NCI-H2029 (cell line): ENCODE results near the gene RCSD1.

Experiments used
- DNase-seq: peaks from one replicate; lab custom pipeline; 2025; lab: John Stamatoyannopoulos, UW

Gene RCSD1

DNA sequence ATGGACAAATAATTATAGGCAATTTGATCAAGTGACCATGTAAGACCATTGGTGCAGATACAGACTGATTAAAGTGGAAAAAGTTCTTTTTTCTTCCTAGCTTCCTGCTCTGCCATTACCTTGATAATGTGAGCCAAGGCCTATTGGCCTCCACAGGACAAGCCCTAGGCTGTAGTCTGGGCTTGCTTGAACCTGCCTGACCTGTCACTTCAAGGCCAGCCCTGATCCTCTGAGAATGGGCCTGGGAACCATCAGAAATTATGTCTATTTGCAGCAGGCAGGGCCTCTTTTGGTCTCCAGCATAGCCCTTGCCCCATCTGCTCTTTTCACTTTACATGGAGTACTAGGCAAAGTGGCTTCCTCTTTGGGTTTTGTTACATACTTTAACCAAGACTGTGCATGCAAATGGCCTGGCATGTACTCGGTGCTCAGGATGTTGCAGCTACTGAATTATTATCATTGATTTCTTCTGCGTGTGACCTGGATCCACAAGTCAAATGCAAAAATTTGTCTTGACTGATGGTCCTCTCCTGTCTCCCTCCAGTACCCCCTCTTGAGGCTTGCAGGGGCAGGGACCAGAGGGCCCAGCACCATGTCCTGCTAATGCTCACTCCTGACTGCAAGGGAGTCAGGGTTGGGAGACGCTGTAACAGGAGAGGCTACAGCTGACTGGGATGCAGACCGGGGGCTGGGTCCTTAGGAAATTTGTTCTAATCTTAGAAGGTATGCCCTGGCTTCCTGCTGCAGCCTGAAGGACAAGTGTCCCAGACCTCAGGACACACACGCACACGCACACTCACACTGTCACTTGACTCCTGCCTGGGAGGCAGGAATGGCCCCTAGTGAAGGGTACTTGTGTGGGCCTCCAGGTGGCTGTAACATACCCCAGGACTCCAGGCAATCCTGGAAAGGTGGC is 39.4 kb downstream of the RCSD1 start:
- DNase-seq, result no peak

DNA sequence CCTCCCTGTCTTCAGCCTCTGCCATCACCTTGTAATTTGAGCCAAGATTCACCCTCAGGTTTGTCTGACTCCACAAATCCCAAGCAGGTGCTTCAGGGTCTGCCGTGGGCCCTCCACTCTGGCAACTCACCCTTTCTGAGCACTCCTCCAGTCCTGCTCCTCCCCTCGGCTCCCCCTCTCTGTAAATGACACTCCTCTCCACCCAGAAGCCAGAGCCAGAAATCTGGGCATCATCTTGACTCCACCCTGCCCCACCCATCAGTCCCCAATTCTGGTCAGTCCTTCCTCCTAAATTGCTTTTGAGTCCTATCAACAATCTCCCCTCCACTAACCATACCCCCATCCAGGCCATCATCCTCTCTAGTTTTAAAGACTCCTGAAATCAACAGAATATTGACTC is 40.5 kb downstream of the RCSD1 start:
- no peak for DNase-seq

DNA sequence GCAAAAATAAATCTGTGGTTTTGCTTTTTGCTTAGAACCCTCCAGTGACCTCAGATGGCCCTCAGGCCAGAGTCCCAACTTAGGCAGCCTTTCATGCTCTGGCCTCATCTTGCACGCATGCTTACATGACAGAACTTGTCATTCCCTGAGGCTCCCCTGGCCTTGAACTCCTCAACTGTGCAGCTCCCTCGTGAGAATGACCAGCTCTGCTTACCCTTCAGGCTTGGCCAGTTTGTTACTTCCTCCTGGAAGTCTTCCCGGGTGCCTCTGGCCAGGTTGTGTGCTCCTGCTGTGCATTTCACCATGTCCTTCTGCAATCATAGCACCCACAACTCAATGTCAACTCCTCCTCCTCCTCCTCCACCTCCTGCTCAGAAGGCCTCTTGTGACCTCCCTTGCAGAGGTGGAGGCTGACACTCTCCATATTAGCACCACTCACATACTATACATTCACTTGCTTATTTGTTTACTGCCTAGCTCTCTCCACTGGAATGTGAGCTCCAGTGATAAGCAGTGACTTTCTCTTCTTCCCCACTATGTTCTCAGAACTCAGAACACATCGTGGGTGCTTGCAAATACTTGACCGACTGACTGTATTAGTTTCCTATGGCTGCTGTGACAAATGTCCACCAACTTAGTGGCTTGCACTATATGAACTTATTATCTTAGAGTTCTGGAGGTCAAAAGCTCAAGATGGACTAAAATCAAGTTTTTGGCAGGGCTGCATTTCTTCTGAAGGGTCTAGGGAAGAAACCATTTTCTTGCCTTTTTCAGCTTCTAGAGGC is 41.9 kb downstream of the RCSD1 start:
- no peak for DNase-seq

DNA sequence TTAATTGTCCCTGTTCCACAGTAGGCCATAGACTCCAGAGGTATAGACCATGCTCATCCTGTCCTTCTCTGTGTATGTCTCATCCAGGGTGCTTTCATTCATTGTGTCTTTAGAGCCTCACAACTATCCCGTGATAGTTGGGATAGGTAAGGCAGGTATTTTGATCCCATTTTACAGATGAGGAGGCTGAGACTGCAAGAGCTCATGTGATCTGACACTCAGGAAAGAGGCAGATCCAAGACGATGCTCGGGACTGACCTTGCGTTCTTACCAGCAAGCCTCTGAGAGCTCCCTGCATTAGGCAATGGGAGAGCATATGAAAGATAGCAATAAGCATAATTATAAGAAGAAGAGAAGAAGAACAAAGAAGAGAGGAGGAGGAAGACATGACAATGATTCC is 42.8 kb downstream of the RCSD1 start:
- DNase-seq, result no peak

DNA sequence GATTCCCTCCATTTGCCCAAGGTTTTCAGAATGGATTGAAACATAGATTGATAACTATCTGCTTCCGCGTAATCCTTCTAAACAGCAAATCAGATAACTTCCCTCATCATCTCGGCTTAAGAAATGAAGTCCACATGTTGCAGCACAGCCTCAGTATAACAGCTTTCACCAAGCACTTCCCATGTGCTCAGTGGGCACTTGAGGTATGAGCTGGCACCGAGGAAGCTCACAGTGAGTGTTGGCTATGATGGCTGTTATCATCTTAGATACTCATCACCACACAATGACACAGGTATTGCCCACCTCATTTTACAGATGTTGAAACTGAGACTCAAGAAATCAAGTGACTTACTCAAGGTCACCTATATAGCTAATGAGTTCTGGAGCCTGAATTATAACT is 43.2 kb downstream of the RCSD1 start:
- no peak for DNase-seq

DNA sequence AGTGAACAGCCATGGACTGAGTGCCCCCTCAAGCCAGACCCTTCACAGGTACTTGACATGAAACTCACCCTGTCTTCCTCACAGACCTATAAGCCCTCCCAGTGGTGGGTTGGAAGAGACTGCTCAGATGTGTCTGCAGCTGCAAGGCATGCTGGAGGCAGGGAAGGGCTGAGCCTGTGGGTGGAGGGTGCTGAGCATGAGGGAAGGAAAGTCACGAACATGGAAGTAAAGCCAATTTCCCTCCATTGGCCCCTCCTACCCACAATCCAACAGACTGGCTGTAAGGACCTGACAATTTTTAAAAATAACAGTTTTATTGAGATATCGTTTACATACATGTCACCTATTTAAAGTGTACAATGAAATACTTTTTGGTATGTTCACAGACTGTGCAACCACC is 44.1 kb downstream of the RCSD1 start:
- DNase-seq, result no peak

DNA sequence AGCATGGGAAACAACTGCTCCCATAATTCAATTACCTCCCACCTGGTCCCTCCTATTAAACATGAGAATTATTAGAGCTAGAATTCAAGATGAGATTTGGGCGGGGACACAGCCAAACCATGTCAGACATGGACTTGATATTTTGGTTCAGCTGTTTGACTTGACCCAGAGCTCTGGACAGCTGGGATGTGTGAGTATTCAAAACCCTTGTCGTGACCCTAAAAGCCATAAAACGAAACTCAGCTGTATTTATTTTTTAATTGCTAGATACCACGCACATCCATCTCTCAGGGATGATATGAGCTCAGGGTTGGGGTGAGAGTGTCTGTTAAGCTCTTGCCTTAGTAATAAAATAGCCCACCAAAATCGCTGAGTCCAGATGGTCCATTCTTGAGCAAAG is 45.4 kb downstream of the RCSD1 start:
- no peak for DNase-seq

DNA sequence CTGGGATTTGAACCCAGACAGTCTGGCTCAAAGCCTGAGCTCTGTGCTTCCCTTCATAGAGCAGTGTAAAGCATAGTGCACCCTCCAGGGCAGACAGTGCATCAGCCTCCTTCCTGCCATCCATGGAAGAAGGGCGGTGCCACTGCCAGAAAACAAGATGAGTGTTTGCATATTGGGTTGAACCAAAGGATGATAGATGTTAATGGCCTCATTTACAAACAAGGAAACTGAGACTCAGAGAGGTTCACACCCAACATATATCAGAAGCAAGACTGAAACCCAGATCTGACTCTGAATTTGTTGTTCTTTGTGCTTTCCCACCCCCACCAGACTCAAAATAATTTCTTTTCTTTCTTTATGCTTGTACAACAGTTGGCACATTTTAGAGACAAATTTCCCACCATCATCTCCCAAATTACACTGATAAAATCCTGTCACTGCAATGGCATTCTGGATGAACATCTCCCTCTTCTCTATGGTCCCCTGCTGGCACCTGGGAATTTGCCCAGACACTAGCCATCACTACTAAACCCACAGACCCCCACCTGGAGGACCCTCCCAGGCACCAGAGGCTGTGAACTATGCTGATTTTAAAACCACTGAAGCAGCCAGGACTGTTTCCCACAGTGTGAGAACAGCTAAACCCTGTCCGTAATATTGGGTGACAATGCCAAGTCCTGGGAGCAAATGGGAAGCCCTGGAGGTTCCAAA is 46.3 kb downstream of the RCSD1 start:
- DNase-seq, result peak; percentile 31

DNA sequence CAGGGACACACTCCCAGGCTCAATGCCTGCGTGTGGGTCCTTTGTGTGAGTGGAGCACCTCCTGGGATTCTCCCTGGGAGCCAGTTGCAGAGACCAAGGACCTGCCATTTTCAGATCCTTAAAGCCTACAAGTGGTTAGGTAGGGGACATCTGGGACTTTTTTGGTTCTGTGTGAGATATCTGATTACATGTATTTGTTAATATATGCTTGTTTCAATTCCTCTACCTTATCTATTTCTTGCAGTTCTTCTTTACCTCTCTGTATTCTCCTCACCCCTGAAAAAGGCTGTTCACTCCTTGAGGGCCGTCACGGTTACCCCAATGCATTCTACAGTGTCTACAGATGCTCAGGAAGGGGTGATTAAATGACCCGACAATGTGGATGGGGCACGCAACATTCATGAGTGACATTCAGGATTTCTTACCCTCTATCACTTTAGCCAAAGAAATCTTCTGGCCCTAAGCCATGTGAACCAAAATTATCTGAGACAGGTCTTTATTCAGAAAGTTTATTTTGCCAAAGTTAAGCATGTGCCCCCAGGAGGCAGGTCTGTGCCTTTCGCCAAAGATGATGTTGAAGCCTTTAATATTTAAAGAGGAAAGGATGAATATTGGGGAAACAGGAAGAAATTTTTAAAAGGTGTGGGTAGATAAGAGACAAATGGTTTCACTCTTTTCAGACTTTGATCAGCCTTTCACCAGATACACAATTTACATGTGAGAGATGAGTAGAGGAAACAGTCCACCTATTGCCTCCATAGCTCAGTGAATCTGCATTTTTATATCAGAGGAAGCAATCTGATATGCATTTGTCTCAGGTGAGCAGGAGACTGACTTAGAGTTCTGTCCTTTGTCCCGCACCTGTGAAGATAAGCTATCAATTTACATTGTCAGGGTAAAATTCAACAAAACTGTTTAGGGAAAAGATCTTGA is 47.1 kb downstream of the RCSD1 start:
- DNase-seq, result no peak

DNA sequence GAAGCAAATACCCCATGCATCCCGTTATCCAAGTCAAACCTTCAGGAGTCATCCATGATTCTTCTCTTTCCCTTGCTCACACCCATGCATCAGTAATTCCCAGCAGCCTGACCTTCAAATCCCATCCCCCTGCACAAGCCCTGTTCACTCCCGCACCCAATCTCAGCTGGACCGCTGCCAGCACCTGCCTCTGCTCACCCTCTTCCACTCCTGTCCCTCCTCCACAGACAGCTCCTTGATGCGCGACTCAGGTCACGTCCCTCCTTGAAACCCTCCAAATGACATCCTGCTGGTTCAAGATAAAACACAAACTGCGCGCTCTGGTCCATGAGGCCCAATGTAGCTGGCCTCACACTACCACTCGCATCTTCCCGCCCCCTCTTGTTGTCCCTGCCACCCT is 48.4 kb downstream of the RCSD1 start:
- no peak for DNase-seq

DNA sequence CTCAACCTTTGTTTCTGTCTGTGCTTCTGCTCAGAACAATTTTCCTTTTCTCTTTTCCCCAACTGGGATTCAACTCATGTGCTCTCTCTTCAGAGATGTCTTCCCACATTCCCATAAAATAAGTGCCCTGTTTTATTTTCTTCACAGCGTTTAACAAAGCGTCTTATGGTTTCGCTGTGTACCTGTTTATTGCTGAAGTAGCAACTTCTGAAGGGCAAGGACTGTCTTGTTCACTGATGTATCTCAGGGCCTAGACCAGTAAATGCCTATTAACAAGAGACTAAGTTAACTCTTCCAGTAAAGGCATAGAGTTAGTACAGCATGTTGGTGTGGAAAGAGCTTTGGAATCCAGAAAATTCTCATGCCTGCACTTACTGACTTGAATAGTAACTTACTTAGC is 48.8 kb downstream of the RCSD1 start:
- no peak for DNase-seq

DNA sequence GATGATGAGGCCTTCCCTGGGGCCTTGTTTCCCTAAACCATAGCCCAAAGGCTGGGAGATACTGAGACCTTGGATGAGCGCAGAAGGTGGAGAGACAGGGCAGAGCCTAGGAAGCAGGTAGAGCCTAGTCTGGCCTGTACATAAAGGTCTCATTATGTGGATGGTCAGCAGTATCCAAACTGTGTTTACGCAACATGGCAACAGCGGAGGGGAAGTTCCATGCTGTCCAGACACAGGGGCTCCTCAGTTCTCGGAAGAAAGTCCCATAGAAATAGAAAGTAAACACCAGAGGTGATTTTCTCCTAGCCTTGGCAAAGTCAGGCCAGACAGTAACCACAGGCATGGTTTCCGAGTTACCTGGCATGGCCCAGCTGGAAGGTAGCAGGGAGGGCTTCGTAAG is 49.7 kb downstream of the RCSD1 start:
- no peak for DNase-seq

DNA sequence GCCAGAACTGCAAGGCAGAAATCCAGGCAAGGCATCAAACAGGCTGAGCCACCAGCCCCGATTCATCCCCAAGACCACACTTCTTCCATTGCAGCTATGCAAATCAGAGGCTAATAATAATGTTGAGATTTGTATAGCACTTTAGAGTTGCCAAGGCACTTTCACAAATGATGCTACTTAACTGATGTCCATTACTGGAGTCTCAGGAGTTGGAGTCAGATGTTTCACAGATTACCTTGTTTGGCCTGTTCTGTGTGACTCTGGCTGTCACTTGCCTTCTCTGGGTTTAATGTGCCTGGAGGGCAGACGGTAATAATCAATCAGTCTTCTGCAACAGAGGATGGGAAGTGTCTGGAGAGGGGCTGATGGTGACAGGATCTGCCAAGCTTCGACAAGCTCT is 51.0 kb downstream of the RCSD1 start:
- DNase-seq, result no peak

DNA sequence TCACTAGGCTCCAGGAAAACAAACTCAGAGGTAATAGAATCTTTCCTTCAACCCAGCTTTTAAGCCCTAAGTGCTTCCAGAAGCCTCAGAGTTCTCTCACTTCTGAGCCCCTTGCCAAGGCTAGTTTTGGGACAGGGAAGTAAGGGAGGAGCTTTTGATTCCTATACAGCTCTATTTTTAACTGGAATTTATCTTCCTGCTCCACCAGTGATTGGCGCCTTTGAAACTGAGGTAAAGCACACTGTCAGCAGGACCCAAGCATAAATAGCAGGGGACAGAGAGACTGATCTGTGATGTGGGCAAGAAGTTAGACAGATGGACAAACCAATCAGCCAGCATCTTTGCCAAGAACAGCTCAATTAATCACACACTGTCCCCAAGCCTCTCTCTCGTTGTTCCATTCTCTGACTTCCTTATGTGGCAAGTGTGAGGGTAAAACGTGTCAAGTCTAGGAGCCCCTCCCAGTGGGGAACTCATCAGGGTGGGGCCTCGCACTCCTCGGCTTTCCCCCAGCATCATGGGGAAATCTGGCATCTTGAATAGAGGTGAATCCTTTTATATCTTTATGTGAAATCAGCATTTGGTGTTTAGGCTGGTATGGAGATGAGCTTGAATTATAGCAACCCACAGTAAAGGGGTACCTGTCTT is 51.5 kb downstream of the RCSD1 start:
- DNase-seq, result no peak

DNA sequence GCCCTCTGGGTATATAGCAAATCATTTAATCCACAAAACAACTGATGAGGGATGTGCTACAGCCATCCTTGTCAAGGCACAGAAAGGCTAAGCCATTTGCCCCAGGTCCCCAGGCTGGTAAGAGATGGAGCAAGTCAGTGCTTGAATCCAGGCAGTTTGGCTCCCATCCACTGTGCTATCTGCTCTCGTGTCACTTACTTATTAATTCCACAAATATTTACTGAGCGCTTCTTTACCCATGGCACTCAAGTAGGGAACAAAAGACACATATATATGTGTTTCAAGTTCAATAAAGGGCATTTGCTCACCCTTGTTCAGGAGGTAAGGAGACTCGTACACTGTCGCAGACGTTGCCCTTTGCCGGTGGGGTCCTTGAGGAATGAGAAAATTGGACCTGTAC is 53.2 kb downstream of the RCSD1 start:
- DNase-seq, result peak; percentile 21

DNA sequence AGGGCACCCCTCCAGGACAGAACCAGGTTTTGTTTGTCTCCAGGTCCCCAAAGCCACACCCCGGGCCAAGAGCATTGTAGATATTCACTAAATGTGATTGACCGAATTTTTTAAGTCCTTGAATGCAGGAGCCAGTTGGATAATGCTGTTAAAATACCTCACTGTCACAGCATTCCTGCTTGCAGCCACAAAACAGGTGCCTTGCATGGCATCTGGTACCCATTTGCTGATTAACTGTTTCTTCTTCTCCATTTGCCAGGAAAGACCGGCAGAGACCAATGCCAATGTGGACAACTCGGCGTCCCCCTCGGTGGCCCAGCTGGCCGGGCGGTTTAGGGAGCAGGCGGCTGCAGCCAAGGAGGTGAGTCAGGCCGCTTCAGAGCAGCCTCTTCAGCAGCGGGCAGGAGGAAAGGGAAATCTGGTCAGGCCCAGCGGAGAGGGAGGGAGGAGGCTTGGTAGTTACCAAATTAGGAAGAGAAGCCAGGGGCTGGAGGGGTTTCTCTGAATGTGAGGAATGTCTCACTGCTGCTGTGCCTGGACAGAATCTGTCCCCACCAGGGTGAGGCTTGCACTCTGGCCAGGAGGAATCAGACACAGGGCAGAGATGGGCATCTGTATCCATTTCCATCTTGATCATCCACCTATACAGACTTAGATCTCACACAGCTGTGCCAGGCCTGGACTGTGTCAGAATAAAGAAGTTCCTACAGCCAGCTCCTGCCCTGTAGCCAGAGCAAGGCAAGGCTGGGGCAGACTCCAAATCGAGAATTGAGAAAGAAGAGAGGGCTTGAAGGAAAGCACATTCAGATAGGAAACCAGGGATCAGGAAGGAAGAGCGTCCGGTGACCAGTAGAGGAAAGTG is 53.8 kb downstream of the RCSD1 start:
- DNase-seq, result no peak

DNA sequence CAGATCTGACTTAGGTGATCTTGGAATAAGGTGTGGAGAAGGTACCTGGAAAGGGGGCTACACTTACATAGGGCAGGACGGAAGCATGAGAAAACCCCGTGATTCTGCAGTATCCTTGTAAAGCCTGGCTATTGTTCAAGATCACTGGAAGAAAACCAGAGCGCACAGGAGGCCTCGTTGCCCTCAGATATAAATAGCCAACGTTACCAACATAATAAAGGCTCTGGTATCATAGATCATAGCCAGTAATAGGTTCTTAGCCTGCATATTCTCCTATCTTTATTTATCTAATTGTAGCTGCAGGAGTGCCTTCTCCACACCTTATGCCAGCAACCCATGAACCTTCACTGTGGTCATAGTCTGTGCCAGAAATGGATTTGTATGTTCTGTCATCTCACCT is 55.8 kb downstream of the RCSD1 start:
- DNase-seq, result no peak

DNA sequence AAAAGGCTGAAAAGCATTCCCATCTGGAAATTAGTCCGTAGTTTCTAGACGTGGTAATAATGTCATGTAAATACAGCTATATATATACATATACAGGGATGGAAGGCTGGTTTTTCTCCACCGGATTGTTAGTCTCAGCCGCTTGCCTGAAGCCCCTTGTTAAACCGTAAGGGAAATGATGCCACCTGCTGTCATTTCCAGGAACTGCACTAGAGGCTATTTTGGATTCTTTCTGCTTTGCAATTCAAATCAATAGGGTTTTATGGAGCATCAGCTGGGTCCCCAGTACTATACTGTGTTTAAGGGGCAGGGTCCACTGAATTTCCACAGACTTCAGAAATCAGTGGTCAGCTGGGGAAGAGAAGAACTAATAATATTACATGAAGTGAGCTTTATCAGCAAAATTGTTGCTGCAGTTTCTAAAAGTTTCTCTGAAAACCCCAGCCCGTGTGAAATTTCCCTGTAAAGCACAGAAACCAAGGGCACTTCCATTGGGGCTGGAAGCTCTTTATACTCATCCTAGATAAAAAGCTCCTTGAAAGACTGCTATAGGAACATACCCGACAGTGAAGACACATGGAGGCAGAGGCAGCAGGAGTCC is 58.0 kb downstream of the RCSD1 start:
- peak; percentile 14 for DNase-seq

DNA sequence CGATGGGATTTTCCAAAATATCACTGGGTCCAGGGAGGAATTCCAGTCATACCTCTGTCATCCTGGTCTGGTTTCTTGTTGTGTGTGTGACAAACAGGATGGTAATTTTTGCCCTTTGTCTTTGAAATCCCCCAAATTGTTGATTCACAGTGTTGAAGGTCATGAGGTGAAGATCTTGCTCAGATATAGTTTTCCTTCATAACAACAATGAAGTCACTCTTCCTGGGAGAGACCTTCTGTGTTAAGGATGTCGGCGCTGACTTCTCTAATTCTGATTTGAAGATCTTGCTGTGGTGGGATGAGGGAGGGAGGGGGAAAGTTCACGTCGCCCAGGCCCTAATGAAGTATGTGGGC is 59.5 kb downstream of the RCSD1 start:
- no peak for DNase-seq

DNA sequence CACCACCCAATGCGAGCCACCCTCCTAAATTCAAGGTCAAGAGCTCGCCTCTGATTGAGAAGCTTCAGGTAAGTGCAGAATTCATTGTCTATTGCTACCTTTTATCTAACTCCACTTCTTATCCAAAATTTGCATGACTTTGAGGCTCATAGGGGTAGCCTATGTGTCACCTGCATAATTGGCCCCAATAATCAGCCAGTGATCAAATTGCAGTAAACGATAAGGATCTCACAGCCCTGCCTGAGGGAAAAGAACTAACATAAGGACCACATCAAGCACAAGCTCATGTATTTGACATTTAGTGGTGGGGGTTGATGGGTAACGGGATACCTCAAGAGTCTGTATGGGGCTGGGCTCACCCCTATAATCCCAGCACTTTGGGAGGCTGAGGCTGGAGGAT is 60.0 kb downstream of the RCSD1 start:
- DNase-seq, result no peak
